GM19438 (cell line): ENCODE data around the gene HOXA7.

ENCODE experiments used
- ATAC-seq: cut with Tn5 transposase; IDR thresholded peaks from one replicate; pipeline ENCODE4 v1.9.1; 2021; ENCODE audit warnings: low read depth; ENCODE audit not compliant: unreplicated experiment

HOXA7 gene

DNA sequence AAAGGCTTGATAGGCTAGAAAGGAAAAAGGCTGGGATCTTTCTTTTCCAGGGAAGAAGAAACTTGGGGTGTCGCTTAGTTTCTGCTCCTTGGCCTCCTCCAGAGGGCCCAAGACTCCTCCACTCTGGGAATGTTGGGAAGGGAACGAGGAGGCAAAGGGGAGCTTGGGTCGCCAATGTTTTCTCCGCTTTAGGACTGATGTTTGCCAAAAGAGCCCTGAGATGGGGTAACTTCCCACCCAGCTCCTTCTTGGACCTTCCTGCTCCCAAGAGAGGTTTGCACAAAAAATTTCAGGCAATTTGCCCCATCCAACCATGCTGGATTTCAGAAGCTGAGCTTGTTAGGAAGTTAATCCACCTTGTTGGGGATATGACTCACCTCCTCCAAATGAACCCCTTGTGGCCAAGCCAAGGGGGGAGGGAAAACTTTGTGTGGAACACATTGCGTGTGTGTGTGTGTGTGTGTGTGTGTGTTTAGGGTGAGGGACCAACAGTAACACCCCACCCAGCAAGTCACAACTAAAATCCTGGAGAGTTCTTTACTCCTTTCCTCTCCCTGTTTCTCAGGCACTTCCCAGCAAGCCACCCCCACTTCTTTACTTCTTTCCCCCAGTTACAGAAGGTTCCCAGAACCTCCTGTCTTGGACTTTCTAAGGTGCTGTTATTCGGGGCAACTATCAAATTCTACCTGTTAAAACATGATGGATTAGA is 45.3 kb downstream of the HOXA7 start:
- ATAC-seq, result no peak

DNA sequence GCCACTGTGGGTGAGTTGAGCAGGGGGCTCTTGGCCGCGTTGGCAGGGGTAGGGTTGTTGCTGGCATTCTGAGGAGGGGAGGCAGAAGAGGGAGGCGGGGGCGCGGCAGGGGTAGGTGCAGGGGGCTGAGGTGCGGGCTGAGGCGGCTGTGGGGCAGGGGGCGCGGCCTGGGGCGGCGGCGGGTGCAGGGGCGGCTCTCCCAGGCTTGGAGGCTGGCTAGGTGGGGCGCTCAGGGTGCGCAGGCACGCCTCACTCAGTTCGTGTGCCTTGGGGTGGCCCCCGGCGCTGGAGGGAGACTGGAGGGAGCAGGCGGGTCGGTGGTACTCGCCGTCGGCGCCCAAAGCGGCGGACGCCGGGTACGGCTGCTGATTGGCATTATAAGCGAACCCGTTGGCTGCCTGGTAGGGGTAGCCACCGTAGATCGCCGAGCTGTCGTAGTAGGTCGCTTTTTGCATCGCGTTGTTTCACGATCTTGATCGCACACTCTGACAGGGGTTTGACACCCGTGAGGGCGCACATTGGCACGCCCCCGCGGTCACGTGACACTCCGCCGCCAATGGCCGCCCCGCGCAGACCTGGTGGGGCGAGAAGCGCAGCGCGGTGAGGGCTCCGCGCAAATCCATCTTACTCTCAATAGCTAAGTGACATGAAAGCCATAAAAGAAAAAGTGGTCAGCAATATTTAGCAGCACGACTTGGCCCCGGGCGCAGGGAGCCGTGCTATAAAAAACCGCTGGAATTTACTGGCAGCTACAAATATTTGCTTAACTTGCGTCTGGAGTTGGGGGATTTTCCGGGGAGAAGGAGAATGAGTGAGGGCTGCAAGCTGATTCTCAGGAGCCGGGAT is 46.1 kb downstream of the HOXA7 start:
- no peak for ATAC-seq

- ATAC-seq, result no peak
Observed at GRCh38 chr7:27109466-27110185, 46.8 kb downstream of the HOXA7 start.

DNA sequence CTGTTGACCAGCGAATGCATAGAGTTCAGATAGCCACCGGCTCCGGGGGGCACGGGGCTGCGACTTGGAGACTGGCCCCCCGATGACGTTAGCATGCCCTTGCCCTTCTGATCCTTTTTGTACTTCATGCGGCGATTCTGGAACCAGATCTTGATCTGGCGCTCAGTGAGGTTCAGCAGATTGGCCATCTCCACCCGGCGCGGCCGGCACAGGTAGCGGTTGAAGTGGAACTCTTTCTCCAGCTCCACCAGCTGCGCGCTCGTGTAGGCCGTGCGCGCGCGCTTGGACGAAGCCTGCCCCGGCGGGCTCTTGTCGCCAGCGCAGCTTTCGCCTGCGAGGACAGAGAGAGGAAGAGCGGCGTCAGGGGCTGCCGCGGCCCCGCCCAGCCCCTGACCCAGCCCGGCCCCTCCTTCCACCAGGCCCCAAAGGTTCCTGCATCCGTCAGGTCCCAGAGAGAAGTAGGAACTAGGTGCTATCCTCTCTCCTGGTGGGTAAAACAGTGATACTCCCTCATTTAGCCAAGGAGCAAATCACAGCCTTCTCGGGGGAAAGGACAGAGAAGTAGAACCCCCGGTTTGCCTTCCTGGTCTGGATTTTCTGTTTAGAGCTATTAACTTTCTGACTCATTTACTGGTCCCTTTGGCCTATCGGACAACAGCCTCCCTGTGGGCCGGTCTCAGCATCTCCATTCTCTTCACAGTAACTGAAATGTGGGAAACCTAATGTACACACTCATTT is 47.9 kb downstream of the HOXA7 start:
- ATAC-seq, result no peak

GRCh38 chr7:27107391-27108381 is 48.8 kb downstream of the HOXA7 start:
- no peak for ATAC-seq

GRCh38 chr7:27106901-27107240 is 49.6 kb downstream of the HOXA7 start:
- no peak for ATAC-seq

GRCh38 chr7:27106181-27106900 is 50.1 kb downstream of the HOXA7 start:
- ATAC-seq, result no peak

GRCh38 chr7:27105301-27106031 is 51.0 kb downstream of the HOXA7 start:
- ATAC-seq, result no peak

DNA sequence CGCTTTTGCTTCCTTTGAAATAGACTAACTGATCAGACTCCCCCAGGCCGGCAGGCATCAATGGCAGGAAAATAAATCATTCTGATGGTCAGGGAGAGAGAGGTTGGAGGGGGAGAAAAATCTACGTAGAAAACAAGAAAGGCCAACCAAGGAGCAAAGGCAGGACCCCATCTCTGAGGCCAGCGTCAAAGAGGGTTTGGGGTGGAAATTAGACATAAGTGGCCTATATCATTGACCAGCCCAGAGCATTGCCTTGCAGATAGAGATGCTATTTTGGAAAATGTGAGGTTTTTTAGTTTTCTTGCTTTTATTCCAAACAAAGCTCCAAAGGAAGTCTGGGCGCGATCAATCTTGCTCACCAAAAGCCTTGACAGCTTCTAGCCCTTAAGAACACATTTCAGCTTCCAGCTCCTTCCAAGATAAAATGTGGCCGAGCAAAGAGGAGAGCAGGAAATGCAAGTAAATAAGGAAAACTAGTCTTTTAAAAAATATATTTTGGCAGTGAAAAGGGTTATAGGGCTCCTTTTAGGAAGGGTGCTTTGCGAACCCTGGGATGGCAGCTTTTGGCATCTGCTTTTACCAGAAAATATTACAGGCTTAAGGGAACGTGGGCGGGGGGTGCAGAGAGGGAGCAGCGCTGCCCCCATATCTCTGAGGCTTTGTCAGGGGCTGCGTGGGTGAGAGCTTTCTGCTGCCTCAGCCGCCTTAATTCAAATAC is 52.0 kb downstream of the HOXA7 start:
- no peak for ATAC-seq
